Astrocyte of the spinal cord (primary cell): ENCODE measurements around the gene NSD2.

Experiments used
- DNase-seq: peaks from one replicate; pipeline ENCODE4 v3.0.0; 2011; ENCODE audit warnings: low read depth, low spot score
- H3K4me3 ChIP-seq: 2 replicates; pipeline ENCODE4 v1.5.1; 2011; ENCODE audit warnings: low read depth, mild to moderate bottlenecking, low read length, moderate library complexity
- CTCF ChIP-seq: IDR thresholded peaks from 2 replicates; pipeline ENCODE4 v1.5.1; 2012; ENCODE audit warnings: low read depth, mild to moderate bottlenecking, low read length, inconsistent platforms
- in situ Hi-C: cut with HindIII; loops from 2 replicates; pipeline ENCODE4 v1.10.0; 2017; ENCODE audit warnings: low sequenced_read_pairs

The NSD2 gene

DNA sequence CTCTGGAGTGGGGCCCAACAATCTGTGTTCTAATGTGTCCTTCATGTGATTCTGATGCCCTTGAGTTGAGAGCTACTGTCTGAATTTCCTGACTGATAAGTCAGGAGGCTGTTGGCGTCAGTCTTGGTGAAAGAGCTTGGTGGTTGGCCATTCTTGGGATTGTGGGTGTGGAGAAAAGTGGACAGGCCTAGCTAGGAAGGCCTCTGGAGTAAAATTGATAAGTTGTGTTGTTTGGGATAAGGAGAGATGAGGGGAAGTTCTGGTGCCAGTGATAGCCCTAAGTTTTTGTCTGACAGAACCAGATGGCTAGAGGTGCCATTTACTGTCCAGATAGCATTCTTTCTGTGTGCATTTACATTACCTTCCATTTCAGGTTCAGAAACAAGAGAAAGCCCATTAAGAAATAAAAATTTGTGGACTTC is 11.7 kb downstream of the NSD2 start:
- no peak for TF ChIP-seq CTCF
- no peak for DNase-seq
- no peak overlapping the region for H3K4me3 ChIP-seq
- in situ Hi-C loops = no loop called here

GRCh38 chr4:1883583-1883982 is 12.4 kb downstream of the NSD2 start:
- DNase-seq = no peak
- TF ChIP-seq CTCF = no peak
- H3K4me3 ChIP-seq = no peak overlapping the region
- in situ Hi-C loops = no loop called here

- in situ Hi-C loops = no loop called here
- DNase-seq = no peak
- no peak overlapping the region for H3K4me3 ChIP-seq
- no peak for TF ChIP-seq CTCF
Measured at GRCh38 chr4:1885414-1885813, 14.2 kb downstream of the NSD2 start.

DNA sequence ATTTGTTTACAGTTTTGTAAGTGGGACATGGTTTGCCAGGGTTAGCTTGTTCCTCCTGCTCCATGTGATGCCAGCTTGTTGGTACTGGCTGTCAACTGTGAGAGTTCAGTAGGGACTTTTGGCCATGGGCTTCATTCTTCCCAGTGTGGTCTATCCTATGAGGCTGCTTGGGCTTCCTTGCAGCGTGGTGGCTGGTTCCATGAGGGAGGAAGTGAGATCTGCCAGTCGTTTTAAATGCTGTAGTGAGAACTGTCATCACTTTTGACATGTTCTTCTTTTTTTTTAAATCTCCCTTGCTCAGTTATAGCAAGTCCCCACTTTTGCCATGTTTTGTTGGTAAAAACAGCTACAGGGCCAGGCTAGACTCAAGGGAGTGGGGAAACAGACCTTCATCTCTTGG is 15.9 kb downstream of the NSD2 start:
- no peak for DNase-seq
- H3K4me3 ChIP-seq = no peak overlapping the region
- in situ Hi-C loops = no loop called here
- no peak for TF ChIP-seq CTCF

DNA sequence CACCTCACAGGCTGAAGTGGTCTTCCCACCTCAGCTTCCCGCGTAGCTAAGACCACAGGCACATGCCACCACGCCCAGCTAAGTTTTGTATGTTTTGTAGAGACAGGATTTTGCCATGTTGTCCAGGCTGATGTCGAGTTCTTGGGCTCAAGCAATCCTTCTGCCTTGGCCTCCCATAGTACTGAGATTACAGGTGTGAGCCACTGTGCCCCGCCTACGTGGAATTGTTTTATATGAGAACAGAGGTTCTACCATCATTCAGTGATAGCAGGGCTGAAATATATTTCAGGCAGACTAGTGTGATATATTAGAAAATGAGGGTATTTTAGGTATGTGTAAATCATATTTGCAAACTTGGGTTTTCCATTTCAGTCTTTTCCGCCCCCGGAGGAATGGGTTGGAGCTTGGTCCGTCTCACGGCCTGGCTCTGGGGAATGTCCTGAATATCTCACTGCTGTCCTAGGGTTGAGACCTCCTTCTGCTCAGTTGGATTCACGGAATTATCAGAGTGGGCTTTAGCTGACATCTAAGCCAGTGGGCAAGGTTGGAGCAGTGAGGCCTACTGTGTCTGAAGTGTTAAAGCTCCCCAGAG is 19.9 kb downstream of the NSD2 start:
- no peak overlapping the region for H3K4me3 ChIP-seq
- TF ChIP-seq CTCF = no peak
- in situ Hi-C loops = no loop called here
- no peak for DNase-seq

- no peak for TF ChIP-seq CTCF
- H3K4me3 ChIP-seq = no peak overlapping the region
- no peak for DNase-seq
- in situ Hi-C loops = no loop called here
Measured at GRCh38 chr4:1895971-1896657, 24.9 kb downstream of the NSD2 start.
